GM18951 (cell line): ENCODE data around the gene PCDHAC2.

Source experiments
- POLR2A ChIP-seq: IDR thresholded peaks from 4 replicates; pipeline ENCODE4 v1.6.1; 2011; ENCODE audit warnings: mild to moderate bottlenecking; ENCODE audit not compliant: insufficient read length, insufficient read depth; ENCODE audit errors: extremely low read depth
- in situ Hi-C: fragments of 300-500 bp; cut with MboI; formaldehyde crosslinking; loops from one replicate; pipeline ENCODE4 v1.12.0; 2022; ENCODE audit warnings: low sequenced_read_pairs, mixed read lengths, inconsistent platforms; ENCODE audit not compliant: unreplicated experiment

Gene PCDHAC2

GRCh38 chr5:141001844-141002604 is 35.7 kb downstream of the PCDHAC2 start:
- in situ Hi-C loops: no loop called here

DNA sequence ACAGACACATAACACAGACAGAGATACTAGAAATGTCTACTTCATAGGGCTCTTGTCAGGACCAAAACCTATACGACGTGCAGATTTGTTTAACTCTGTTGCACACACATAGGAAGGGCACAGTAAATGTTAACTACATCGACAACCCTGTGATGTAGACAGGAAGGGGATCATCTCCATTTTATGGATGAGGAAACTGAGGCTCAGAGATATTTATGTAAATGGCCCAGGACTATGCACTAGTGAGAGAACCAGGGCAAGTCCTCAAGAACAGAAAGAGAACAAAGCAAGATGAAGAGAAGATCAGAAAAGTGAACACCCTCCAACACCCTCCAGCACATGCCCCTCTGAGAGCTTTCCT is 36.3 kb downstream of the PCDHAC2 start:
- no peak for TF ChIP-seq POLR2A
- in situ Hi-C loops: no loop called here

More at GRCh38 chr5:141001844-141002604, 35.7 kb downstream of the PCDHAC2 start:
- no peak for TF ChIP-seq POLR2A

DNA sequence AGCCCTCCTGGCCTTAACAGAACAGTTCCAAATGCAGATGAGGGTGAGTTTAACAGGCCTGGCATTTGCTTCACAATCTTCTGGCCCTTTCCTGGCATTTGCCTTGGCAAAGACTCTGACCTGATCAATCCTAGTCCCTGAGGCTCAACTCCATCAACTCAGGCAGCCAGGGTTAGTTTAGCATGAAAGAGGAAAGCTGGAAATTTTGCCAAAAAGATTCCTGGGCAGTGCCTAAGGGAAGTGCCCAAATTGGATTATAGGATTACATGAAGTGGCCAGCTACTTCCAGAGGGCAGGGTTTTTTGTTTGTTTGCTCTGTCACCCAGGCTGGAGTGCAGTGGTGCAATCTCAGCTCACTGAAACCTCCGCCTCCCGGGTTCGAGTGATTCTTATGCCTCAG is 36.8 kb downstream of the PCDHAC2 start:
- in situ Hi-C loops: no loop called here

GRCh38 chr5:141003791-141004611 is 37.7 kb downstream of the PCDHAC2 start:
- in situ Hi-C loops: no loop called here
- no peak for TF ChIP-seq POLR2A

More for the DNA sequence above, 36.8 kb downstream of the PCDHAC2 start:
- no peak for TF ChIP-seq POLR2A

DNA sequence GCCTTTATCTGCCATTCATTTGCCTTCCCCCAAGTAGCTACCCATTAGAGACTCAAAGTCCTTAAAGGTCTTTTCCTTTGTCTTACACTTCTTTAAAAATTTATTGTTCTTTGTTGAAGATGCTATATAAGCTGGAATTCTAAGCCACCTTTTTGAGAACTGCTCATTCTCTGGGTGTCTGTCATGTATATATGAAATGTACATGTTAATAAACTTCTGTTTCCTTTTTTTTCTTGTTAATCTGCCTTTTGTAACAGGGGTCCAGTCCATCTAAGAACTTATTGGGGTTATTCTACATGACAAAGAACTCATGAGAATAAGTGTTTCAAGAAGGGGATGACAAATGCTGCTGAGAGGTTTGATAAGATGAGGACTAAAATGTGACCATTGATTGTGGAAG is 41.5 kb downstream of the PCDHAC2 start:
- in situ Hi-C loops: no loop called here
- no peak for TF ChIP-seq POLR2A

- no peak for TF ChIP-seq POLR2A
- in situ Hi-C loops: no loop called here
Observed at GRCh38 chr5:141010047-141010793, 43.9 kb downstream of the PCDHAC2 start.

- in situ Hi-C loops: no loop called here
- no peak for TF ChIP-seq POLR2A
Observed at GRCh38 chr5:141017943-141018342, 51.7 kb downstream of the PCDHAC2 start.
